ENCODE measurements around the gene ARIH1.

Gene ARIH1

DNA sequence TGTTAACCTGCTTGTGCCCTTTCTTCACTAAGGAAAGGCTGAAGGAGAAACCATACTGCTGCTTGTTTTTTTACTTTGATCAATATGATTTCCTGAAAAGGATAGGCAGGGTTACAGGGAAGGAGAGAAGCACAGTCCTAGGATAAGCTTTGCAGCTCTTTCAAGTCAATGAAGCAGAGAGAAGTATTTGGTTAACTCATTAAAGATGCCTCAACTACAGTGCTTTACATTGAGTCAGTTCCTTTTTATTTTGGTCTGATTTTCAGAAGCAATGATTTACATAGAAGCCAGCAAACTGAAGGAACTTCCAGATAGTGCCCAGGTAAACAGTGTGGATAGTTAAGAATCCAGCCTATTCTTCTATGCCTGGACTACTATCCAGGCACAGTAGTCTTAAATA is 64.8 kb downstream of the ARIH1 start:
- Histone ChIP-seq H3K4me1 (ENCODE audit: control insufficient read depth, insufficient read depth, low read length) (no peaks in the 10 kb centered on the region), H3K4me3 (ENCODE audit: low read depth, low read length) (no peak overlapping the region), H3K9ac (ENCODE audit: low read depth, low read length) (no peak overlapping the region), H3K36me3 (ENCODE audit: control insufficient read depth, insufficient read depth, low read length) (peaks cover 7% of the 10 kb centered on the region; the same call in 1 of the 2 replicates), H3K27me3 (ENCODE audit: control insufficient read depth, insufficient read depth, low read length) (no peaks in the 10 kb centered on the region), H3K9me3 (ENCODE audit: control insufficient read depth, insufficient read depth, low read length) (peaks cover 18% of the 10 kb centered on the region; the same call in 1 of the 2 replicates), H3K27ac (ENCODE audit: low read depth, low read length) (no peak overlapping the region)

DNA sequence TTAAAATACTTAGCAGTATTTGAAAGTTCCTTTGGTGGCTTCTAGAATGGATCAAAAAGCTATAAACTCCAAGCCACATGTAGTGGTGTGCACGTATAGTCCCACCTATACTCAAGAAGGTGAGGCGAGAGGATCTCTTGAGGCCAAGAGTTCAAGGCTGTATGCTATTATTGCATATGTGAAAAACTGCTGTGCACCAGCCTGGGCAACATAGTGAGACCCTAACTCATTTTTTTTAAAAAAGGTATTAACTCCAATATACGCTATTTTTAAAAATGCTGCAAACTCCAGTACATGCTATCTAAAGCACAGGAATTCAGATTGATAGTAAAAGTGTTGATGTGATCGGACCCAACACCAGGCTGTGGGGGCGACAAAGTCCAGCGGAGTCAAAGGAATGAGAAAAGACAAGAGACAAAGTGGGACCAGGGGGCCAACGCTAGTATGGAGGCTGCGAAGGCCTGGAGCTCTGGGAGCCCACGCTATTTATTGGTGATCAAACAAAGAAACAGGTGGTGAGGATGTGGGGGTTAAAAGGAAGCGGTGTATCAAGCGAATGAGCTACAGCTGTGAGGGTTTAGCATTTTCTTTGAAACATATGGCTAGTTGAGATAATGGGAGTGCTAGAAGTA is 66.6 kb downstream of the ARIH1 start:
- H3K9ac ChIP-seq (ENCODE audit: low read depth, low read length) = no peak overlapping the region
- H3K4me3 ChIP-seq (ENCODE audit: low read depth, low read length) = no peak overlapping the region
- H3K36me3 ChIP-seq (ENCODE audit: control insufficient read depth, insufficient read depth, low read length) = peaks cover 20% of the 10 kb centered on the region
- H3K9me3 ChIP-seq (ENCODE audit: control insufficient read depth, insufficient read depth, low read length) = peaks cover 18% of the 10 kb centered on the region; the same call in 1 of the 2 replicates
- H3K4me1 ChIP-seq (ENCODE audit: control insufficient read depth, insufficient read depth, low read length) = no peaks in the 10 kb centered on the region
- no peak overlapping the region for H3K27ac ChIP-seq (ENCODE audit: low read depth, low read length)
- H3K27me3 ChIP-seq (ENCODE audit: control insufficient read depth, insufficient read depth, low read length) = no peaks in the 10 kb centered on the region

DNA sequence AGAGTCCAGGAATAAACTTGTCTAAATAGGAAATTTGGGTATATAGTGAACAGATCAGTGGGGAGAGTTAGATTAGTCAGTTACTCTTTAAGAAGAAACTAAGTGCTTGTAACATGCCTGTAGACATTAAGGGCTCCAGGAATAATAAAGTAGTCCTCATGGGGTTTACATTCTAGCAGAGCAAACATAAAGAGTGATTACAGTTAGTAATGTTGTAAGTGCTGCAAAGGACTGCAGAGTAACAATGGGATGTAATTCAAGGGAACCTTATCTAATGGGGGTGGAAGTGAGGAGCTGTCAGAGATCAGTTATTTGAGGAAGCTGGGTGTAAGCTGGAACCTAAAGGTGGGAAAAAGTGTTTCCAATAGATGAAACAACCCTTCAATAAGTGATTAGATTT is 67.5 kb downstream of the ARIH1 start:
- no peak overlapping the region for H3K27ac ChIP-seq (ENCODE audit: low read depth, low read length)
- peaks cover 26% of the 10 kb centered on the region for H3K36me3 ChIP-seq (ENCODE audit: control insufficient read depth, insufficient read depth, low read length)
- H3K27me3 ChIP-seq (ENCODE audit: control insufficient read depth, insufficient read depth, low read length) = no peaks in the 10 kb centered on the region
- no peaks in the 10 kb centered on the region for H3K4me1 ChIP-seq (ENCODE audit: control insufficient read depth, insufficient read depth, low read length)
- no peak overlapping the region for H3K9ac ChIP-seq (ENCODE audit: low read depth, low read length)
- H3K4me3 ChIP-seq (ENCODE audit: low read depth, low read length) = no peak overlapping the region
- peaks cover 18% of the 10 kb centered on the region; the same call in 1 of the 2 replicates for H3K9me3 ChIP-seq (ENCODE audit: control insufficient read depth, insufficient read depth, low read length)

DNA sequence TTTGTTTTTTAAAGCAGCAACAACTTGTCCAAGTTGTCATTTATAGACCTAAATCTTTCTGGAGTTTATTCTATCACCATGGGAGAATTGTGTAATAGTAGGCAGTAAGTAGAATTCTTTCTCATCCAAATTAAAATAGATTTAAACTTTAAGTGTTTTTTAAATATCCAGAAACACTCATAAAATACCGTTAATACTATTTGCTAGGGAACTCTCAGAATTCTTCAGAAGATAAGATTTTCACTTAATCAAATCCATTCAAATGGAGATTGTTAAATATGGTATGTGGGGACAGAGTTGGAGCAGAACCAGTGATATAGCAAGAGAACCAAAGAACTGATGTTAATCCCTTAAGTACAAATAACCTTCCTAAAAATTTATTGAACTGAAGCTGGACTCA is 71.0 kb downstream of the ARIH1 start:
- H3K9me3 ChIP-seq (ENCODE audit: control insufficient read depth, insufficient read depth, low read length) = peaks cover 5% of the 10 kb centered on the region; the same call in 1 of the 2 replicates
- peaks cover 29% of the 10 kb centered on the region for H3K36me3 ChIP-seq (ENCODE audit: control insufficient read depth, insufficient read depth, low read length)
- no peaks in the 10 kb centered on the region for H3K27me3 ChIP-seq (ENCODE audit: control insufficient read depth, insufficient read depth, low read length)
- H3K4me3 ChIP-seq (ENCODE audit: low read depth, low read length) = no peak overlapping the region
- H3K4me1 ChIP-seq (ENCODE audit: control insufficient read depth, insufficient read depth, low read length) = no peaks in the 10 kb centered on the region
- no peak overlapping the region for H3K9ac ChIP-seq (ENCODE audit: low read depth, low read length)
- H3K27ac ChIP-seq (ENCODE audit: low read depth, low read length) = no peak overlapping the region

DNA sequence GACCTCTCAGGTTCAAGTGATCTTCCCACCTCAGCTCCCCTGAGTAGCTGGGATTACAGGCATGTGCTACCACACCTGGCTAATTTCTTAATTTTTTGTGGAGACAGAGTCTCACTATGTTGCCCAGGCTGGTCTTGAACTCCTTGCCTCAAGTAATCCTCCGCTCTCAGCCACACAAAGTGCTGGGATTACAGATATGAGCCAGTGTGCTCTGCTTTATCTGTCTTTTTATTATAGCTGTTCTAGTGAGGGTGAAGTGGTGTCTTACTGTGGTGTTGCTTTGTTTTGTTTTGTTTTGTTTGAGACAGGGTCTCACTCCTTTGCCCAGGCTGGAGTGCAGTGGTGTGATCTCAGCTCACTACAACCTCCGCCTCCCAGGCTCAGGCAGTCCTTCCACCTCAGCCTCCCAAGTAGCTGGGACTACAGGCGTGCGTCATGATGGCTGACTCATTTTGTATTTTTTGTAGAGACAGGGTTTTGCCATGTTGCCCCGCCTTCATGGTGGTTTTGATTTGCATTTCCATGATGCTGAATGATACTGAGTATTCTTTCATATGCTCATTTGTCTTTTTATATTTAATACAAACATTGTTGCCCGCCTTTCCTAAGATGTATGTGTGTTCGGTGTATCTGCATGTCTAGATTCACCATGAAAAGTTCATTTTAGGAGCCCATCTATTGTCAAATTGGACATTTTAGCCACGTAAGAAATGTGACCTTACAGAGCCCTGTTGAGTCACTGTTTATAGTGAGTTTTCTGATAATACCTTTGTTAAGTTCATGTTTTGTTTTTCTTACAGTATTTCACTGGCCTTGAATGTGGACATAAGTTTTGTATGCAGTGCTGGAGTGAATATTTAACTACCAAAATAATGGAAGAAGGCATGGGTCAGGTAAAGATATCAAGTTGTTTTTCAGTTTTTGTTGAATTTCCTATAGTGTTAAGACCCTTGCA is 80.6 kb downstream of the ARIH1 start:
- Histone ChIP-seq H3K4me3 (ENCODE audit: low read depth, low read length) (no peak overlapping the region), H3K36me3 (ENCODE audit: control insufficient read depth, insufficient read depth, low read length) (peaks cover 45% of the 10 kb centered on the region), H3K27me3 (ENCODE audit: control insufficient read depth, insufficient read depth, low read length) (no peaks in the 10 kb centered on the region), H3K4me1 (ENCODE audit: control insufficient read depth, insufficient read depth, low read length) (no peaks in the 10 kb centered on the region), H3K9me3 (ENCODE audit: control insufficient read depth, insufficient read depth, low read length) (no peaks in the 10 kb centered on the region), H3K9ac (ENCODE audit: low read depth, low read length) (no peak overlapping the region), H3K27ac (ENCODE audit: low read depth, low read length) (no peak overlapping the region)

DNA sequence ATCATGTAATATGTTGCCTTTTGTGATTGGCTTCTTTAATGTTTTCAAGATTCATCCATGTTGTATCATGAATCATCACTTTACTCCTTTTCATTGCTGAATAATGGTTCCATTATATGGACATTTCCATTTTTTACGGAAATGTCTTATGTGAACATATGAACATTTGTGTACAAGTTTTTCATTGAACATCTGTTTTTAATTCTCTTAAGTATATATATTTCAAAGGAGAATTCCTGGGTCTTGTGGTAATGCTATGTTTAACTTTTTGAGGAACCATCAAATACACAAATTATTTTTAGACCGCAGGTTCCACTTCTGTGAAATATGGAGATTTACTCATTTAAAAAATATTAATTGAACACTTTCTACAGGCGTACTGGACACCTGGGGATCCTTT is 85.7 kb downstream of the ARIH1 start:
- H3K27me3 ChIP-seq (ENCODE audit: control insufficient read depth, insufficient read depth, low read length) = no peaks in the 10 kb centered on the region
- no peaks in the 10 kb centered on the region for H3K9me3 ChIP-seq (ENCODE audit: control insufficient read depth, insufficient read depth, low read length)
- H3K4me3 ChIP-seq (ENCODE audit: low read depth, low read length) = no peak overlapping the region
- H3K27ac ChIP-seq (ENCODE audit: low read depth, low read length) = no peak overlapping the region
- H3K36me3 ChIP-seq (ENCODE audit: control insufficient read depth, insufficient read depth, low read length) = peaks cover 74% of the 10 kb centered on the region
- H3K9ac ChIP-seq (ENCODE audit: low read depth, low read length) = no peak overlapping the region
- H3K4me1 ChIP-seq (ENCODE audit: control insufficient read depth, insufficient read depth, low read length) = no peaks in the 10 kb centered on the region

DNA sequence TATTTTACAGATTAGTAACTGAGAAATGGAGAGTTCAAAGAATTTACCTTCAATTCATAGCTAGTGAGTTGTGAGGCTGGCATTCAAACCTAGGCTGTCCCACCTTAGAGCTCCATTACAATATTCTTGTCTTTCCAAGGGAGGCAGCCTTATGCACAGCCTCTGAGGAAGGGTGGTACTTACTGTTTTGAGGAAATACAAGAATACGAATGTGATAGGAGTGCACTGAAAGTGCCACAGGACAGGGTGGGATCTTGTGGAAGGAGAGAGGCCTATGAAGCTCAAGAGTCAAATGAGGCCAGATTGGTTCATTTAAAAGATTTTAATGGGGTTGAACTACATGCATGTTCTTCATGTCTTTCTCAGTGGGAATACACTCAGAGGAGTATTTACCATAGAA is 86.3 kb downstream of the ARIH1 start:
- no peaks in the 10 kb centered on the region for H3K4me1 ChIP-seq (ENCODE audit: control insufficient read depth, insufficient read depth, low read length)
- H3K36me3 ChIP-seq (ENCODE audit: control insufficient read depth, insufficient read depth, low read length) = peaks cover 75% of the 10 kb centered on the region
- no peak overlapping the region for H3K27ac ChIP-seq (ENCODE audit: low read depth, low read length)
- H3K27me3 ChIP-seq (ENCODE audit: control insufficient read depth, insufficient read depth, low read length) = no peaks in the 10 kb centered on the region
- no peak overlapping the region for H3K9ac ChIP-seq (ENCODE audit: low read depth, low read length)
- H3K9me3 ChIP-seq (ENCODE audit: control insufficient read depth, insufficient read depth, low read length) = no peaks in the 10 kb centered on the region
- H3K4me3 ChIP-seq (ENCODE audit: low read depth, low read length) = no peak overlapping the region

DNA sequence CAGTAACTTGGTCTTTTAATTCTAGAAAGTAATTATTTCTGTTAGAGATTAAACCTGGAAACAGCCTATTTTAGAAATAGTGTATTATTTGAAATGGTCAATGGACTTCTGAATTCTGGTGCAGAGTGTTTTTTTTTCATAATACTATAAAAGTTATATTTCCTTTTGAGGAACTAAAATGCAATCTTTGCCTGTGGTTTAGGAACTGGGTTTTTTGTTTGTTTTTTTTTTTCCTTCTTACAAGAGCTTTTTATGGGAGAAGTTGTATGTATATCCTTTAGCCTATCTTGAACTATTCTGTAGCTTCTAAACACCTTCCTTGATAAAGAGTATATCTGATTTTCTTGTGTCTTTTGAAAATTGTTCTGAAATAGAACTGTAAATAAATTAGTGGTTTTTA is 88.3 kb downstream of the ARIH1 start:
- Histone ChIP-seq H3K27ac (ENCODE audit: low read depth, low read length) (no peak overlapping the region), H3K36me3 (ENCODE audit: control insufficient read depth, insufficient read depth, low read length) (peaks cover 80% of the 10 kb centered on the region), H3K4me1 (ENCODE audit: control insufficient read depth, insufficient read depth, low read length) (no peaks in the 10 kb centered on the region), H3K9me3 (ENCODE audit: control insufficient read depth, insufficient read depth, low read length) (no peaks in the 10 kb centered on the region), H3K27me3 (ENCODE audit: control insufficient read depth, insufficient read depth, low read length) (no peaks in the 10 kb centered on the region), H3K9ac (ENCODE audit: low read depth, low read length) (no peak overlapping the region), H3K4me3 (ENCODE audit: low read depth, low read length) (no peak overlapping the region)

DNA sequence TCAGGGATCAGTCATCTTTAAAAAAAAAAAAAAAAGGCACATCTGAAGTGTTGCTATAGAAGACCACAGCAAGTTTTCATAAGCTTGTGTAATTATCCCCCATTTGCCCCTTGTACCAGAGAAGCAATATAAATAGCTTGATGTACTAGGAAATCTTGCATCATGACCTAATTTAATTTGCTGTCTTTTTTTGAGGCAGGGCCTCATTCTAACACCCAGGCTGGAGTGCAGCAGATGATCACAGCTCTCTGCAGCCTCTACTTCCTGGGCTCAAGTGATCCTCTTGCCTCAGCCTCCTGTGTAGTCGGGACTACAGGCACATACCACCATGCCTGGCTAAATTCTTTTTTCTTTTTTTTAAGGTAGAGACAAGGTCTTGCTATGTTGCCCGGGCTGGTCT is 88.7 kb downstream of the ARIH1 start:
- Histone ChIP-seq H3K9me3 (ENCODE audit: control insufficient read depth, insufficient read depth, low read length) (no peaks in the 10 kb centered on the region), H3K4me1 (ENCODE audit: control insufficient read depth, insufficient read depth, low read length) (no peaks in the 10 kb centered on the region), H3K4me3 (ENCODE audit: low read depth, low read length) (no peak overlapping the region), H3K9ac (ENCODE audit: low read depth, low read length) (no peak overlapping the region), H3K27me3 (ENCODE audit: control insufficient read depth, insufficient read depth, low read length) (no peaks in the 10 kb centered on the region), H3K36me3 (ENCODE audit: control insufficient read depth, insufficient read depth, low read length) (peaks cover 84% of the 10 kb centered on the region), H3K27ac (ENCODE audit: low read depth, low read length) (no peak overlapping the region)

DNA sequence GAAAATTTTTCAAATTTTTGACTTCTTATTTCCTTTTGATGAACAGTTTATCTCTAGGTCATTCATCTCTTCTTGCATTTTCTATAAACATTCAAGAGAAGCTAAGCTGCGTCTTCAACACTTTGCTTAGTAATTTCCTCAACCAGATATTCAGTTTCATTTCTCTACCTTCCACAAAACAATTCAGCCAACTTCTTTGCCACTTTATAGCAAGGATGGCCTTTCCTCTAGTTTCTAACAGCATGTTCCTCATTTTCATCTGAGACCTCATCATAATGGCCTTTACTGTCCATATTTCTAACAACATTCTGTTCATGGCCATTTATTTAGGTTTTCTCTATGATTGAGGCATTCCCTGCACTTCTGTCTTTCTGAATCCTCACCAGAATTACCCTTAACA is 90.0 kb downstream of the ARIH1 start:
- Histone ChIP-seq H3K4me1 (ENCODE audit: control insufficient read depth, insufficient read depth, low read length) (no peaks in the 10 kb centered on the region), H3K9me3 (ENCODE audit: control insufficient read depth, insufficient read depth, low read length) (no peaks in the 10 kb centered on the region), H3K27ac (ENCODE audit: low read depth, low read length) (no peak overlapping the region), H3K9ac (ENCODE audit: low read depth, low read length) (no peak overlapping the region), H3K4me3 (ENCODE audit: low read depth, low read length) (no peak overlapping the region), H3K27me3 (ENCODE audit: control insufficient read depth, insufficient read depth, low read length) (no peaks in the 10 kb centered on the region), H3K36me3 (ENCODE audit: control insufficient read depth, insufficient read depth, low read length) (peaks cover 81% of the 10 kb centered on the region)

DNA sequence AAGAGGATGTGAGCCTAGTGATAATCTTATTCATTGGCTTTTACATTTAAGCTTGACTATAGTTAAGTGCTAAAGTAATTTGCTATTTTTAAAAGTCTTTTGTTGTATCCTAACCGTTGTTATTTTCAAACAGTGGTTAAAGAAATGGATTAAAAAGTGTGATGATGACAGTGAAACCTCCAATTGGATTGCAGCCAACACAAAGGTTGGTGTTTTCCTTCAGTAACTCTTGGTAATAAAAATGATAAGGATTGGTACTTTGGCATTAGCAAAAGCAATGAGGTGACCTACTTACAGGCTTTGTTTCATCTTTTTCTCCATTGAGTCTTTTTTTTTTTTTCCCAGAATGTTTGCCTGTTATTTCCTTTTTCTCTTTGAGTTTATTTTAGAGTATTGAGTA is 92.8 kb downstream of the ARIH1 start:
- H3K4me3 ChIP-seq (ENCODE audit: low read depth, low read length) = no peak overlapping the region
- H3K4me1 ChIP-seq (ENCODE audit: control insufficient read depth, insufficient read depth, low read length) = no peaks in the 10 kb centered on the region
- H3K36me3 ChIP-seq (ENCODE audit: control insufficient read depth, insufficient read depth, low read length) = peaks cover 89% of the 10 kb centered on the region
- no peak overlapping the region for H3K27ac ChIP-seq (ENCODE audit: low read depth, low read length)
- no peaks in the 10 kb centered on the region for H3K27me3 ChIP-seq (ENCODE audit: control insufficient read depth, insufficient read depth, low read length)
- H3K9me3 ChIP-seq (ENCODE audit: control insufficient read depth, insufficient read depth, low read length) = no peaks in the 10 kb centered on the region
- no peak overlapping the region for H3K9ac ChIP-seq (ENCODE audit: low read depth, low read length)
